IPS-18a (cell line): ENCODE results near the gene FNDC10.

ENCODE experiments used
- H3K27ac ChIP-seq: one replicate; pipeline ENCODE4 v1.5.1; 2013; ENCODE audit warnings: low read length
- H3K27me3 ChIP-seq: one replicate; pipeline ENCODE4 v1.6.1; 2013; ENCODE audit warnings: mild to moderate bottlenecking, low read length; ENCODE audit not compliant: control insufficient read depth, insufficient read depth
- H3K36me3 ChIP-seq: one replicate; pipeline ENCODE4 v1.6.1; 2013; ENCODE audit warnings: low read depth, low read length; ENCODE audit not compliant: control insufficient read depth
- H3K4me1 ChIP-seq: one replicate; pipeline ENCODE4 v1.6.1; 2013; ENCODE audit warnings: low read depth, low read length; ENCODE audit not compliant: control insufficient read depth
- H3K4me3 ChIP-seq: one replicate; pipeline ENCODE4 v1.5.1; 2013; ENCODE audit warnings: low read length
- H3K9ac ChIP-seq: one replicate; pipeline ENCODE4 v1.6.1; 2013; ENCODE audit warnings: mild to moderate bottlenecking, low read length, moderate library complexity
- H3K9me3 ChIP-seq: one replicate; pipeline ENCODE4 v1.6.1; 2013; ENCODE audit warnings: low read depth, low read length; ENCODE audit not compliant: control insufficient read depth

FNDC10 gene

DNA sequence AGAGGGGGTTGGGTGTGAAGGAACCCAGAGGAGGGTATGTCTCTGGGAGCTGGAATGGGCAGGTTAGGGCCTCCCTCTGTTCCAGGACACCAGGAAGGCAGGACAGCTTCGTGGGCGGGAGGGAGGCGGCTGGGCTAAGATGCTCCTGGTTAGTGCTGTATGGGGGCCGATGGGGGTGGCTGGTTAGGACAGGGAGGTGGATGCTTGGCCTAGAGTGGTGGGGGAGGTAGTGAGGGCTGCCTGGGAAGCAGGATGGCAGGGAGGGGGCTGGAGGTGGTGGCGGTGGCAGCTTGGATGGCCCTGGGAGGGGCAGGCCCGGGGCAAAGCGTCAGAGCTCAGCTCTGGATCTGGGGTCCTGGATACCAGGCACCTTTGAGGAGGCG lies 25.9 kb upstream of the FNDC10 start:
- Histone ChIP-seq H3K27ac (no peak overlapping the region), H3K4me3 (no peak overlapping the region), H3K4me1 (no peaks in the 10 kb centered on the region), H3K27me3 (peaks cover 7% of the 10 kb centered on the region), H3K36me3 (no peaks in the 10 kb centered on the region), H3K9ac (no peak overlapping the region), H3K9me3 (no peaks in the 10 kb centered on the region)

DNA sequence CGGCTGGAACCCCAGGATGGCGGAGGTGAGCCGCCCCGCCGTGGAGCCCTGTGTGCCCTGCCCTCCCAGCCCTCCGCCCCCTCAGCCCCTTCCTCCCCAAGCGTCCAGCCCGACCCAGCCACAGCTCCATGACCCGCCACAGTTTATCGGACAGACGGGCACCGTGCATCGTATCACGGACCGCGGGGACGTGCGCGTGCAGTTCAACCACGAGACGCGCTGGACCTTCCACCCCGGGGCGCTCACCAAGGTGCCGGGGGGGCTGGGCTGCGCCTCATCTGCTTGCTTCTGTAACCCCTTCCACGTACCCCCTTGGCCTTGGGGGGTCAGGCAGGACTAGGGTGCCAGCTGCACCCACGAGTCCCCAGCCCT lies 25.5 kb upstream of the FNDC10 start:
- Histone ChIP-seq H3K27me3 (peaks cover 3% of the 10 kb centered on the region), H3K4me3 (no peak overlapping the region), H3K4me1 (no peaks in the 10 kb centered on the region), H3K9me3 (no peaks in the 10 kb centered on the region), H3K27ac (no peak overlapping the region), H3K9ac (no peak overlapping the region), H3K36me3 (no peaks in the 10 kb centered on the region)

- H3K27me3 ChIP-seq = no peaks in the 10 kb centered on the region
- no peaks in the 10 kb centered on the region for H3K9me3 ChIP-seq
- no peak overlapping the region for H3K9ac ChIP-seq
- no peak overlapping the region for H3K27ac ChIP-seq
- no peaks in the 10 kb centered on the region for H3K4me1 ChIP-seq
- no peak overlapping the region for H3K4me3 ChIP-seq
- no peaks in the 10 kb centered on the region for H3K36me3 ChIP-seq
These were observed 24.8 kb upstream of the FNDC10 start for GRCh38 chr1:1624443-1625403.

DNA sequence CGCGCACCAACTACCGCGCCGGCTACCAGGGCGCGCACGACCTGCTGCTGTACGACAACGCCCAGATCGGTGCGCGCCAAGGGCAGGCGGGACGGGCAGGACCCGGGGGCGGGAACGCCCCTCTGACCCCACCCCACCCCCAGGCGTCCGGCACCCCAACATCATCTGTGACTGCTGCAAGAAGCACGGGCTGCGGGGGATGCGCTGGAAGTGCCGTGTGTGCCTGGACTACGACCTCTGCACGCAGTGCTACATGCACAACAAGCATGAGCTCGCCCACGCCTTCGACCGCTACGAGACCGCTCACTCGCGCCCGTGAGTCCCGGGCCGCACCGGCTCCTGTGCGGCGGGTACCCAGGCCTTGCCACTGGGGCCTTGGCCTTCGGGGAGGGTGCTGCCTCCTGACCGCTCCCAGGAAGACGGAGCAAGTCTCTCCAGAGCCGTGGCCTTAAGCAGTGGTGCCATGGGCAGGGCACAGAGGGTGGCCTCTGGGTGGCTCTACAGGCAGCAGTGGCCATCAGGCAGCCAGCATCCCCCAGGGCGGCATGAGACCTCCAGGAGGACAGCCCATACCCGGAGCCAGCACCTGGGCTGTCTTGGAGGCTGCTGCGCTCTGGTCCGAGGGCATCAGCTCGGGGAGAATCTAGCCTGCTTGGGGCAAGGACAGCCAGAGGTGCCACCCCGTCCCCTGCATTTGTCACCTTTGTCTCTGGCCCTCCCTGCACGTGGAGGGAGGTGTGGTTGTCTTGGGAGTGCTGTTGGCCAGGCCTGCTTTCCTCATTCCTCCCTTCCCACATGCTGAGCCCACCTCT lies 23.9 kb upstream of the FNDC10 start:
- H3K4me3 ChIP-seq = no peak overlapping the region

DNA sequence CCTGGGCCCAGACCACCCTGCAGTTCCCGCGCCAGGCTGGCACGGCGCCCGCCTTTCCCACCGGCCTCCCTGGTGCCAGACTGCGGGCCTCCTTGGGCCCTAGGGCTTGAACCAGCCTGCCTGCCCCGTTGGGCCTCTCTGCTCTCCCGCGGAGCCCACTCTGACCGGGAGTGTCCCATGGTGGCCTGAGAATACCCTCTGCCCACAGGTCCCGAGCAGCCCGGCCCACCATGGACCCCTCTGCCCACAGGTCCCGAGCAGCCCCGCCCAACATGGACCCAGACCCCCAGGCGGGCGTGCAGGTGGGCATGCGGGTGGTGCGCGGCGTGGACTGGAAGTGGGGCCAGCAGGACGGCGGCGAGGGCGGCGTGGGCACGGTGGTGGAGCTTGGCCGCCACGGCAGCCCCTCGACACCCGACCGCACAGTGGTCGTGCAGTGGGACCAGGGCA lies 23.3 kb upstream of the FNDC10 start:
- Histone ChIP-seq H3K9me3 (no peaks in the 10 kb centered on the region), H3K4me3 (no peak overlapping the region), H3K9ac (no peak overlapping the region), H3K27ac (no peak overlapping the region), H3K4me1 (no peaks in the 10 kb centered on the region), H3K27me3 (no peaks in the 10 kb centered on the region), H3K36me3 (no peaks in the 10 kb centered on the region)

More for the DNA sequence above, 23.9 kb upstream of the FNDC10 start:
- Histone ChIP-seq H3K36me3 (no peaks in the 10 kb centered on the region), H3K27me3 (no peaks in the 10 kb centered on the region), H3K4me1 (no peaks in the 10 kb centered on the region), H3K9ac (no peak overlapping the region), H3K27ac (no peak overlapping the region), H3K9me3 (no peaks in the 10 kb centered on the region)

- Histone ChIP-seq H3K9me3 (no peaks in the 10 kb centered on the region), H3K4me1 (no peaks in the 10 kb centered on the region), H3K27ac (no peak overlapping the region), H3K36me3 (no peaks in the 10 kb centered on the region), H3K9ac (no peak overlapping the region), H3K4me3 (no peak overlapping the region), H3K27me3 (no peaks in the 10 kb centered on the region)
These were observed 22.8 kb upstream of the FNDC10 start for GRCh38 chr1:1622788-1623094.

DNA sequence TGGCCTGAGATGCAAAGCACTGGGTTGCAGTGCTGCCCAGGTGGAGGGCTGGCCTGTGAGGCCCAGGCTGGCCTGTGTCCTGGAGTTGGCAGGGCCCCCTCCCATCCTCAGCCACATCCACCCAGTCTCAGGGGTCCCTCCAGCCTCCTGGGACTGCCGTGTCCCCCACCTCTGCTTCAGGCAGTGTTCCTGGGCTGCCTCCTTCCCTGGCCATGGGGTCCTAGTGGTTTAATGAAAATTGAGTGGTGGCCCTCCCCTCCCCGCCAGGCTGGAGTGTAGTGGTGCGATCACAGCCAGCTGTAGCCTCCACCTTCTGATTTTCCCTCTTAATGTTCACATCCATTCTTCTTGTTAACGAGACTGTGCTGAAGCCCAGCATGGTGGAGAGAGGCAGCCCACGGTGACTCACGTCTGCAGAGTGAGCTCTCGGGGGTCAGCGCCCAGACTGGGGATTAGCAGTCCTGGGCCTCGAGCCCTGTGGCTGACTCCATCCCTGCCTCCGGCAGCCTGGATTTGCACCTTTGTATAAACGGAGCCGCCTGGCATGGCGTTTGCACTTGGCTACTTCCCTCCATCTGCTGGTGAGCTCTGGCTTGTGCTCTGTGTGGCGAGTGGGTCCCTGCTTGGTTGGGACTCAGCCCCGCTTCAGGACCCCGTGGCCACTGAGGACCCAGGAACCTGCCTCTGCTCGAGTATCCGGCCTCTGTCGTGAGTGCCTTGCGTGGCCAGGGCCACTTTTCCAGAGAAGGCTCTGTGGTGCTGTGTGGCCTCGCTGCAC lies 22.3 kb upstream of the FNDC10 start:
- Histone ChIP-seq H3K4me3 (no peak overlapping the region), H3K27me3 (no peaks in the 10 kb centered on the region), H3K9ac (no peak overlapping the region)

GRCh38 chr1:1621173-1622009 lies 21.5 kb upstream of the FNDC10 start:
- Histone ChIP-seq H3K9me3 (no peaks in the 10 kb centered on the region), H3K9ac (no peak overlapping the region)

More for the DNA sequence above, 22.3 kb upstream of the FNDC10 start:
- Histone ChIP-seq H3K27ac (no peak overlapping the region), H3K4me1 (no peaks in the 10 kb centered on the region), H3K36me3 (no peaks in the 10 kb centered on the region), H3K9me3 (no peaks in the 10 kb centered on the region)

DNA sequence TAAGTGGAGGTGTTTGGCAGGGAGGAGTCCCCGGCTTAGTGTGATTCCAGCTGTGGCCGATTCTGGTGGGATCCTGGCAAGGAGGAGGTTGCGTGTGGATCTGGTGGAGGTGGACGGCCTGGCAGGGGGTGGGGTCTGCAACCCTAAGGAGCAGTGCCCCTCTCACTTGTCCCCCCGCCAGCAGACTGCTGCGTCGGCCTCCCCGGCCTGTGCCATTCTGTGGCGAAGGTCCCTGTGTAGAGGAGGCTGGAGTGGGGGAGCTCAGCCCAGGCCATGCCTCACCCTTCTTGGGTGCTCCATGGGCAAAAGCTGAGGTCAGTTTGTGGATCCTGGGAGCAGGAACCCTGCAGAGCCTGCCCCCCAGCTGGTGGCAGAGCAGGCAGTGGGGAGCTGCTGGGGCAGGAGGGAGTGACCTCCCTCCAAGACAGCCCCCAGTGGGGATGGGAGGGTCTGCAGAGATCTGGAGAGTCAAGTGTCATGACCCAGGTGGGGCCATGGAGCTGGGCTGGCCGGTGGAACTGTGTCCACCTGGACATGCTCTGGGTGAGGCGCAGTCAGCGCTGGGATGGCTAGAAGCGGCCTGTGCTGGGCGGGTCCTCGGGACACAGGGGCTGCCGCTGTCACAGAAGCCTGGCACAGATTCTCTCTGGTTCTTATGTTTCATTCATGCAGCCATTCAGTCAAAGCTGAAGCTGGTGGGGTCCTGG lies 20.7 kb upstream of the FNDC10 start:
- Histone ChIP-seq H3K4me1 (no peaks in the 10 kb centered on the region), H3K36me3 (no peaks in the 10 kb centered on the region), H3K27me3 (no peaks in the 10 kb centered on the region), H3K9me3 (no peaks in the 10 kb centered on the region), H3K27ac (no peak overlapping the region), H3K4me3 (no peak overlapping the region), H3K9ac (no peak overlapping the region)

More at GRCh38 chr1:1621173-1622009, 21.5 kb upstream of the FNDC10 start:
- Histone ChIP-seq H3K36me3 (no peaks in the 10 kb centered on the region), H3K27ac (no peak overlapping the region), H3K4me1 (no peaks in the 10 kb centered on the region), H3K27me3 (no peaks in the 10 kb centered on the region), H3K4me3 (no peak overlapping the region)

DNA sequence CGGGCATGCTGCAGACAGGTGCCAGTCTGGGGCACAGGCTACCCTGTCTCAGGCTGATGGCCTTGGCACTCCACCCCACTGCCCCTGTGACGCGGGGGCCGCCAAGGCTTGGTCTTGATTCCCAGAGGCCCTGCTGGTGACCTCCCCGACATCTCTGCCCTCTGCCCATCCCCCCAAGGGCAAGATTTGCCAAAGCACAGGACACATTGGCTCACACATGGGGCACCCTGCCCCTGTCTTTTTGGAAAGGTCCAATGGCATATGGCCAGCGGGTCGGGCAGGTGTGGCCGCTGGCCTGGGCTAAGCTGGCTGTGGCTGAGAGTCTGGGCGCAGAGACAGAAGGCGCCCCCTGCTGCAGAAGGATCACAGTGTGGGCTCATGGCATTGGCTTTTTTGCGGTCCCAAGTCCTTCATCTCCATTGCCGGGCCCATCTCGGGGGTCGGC lies 20.0 kb upstream of the FNDC10 start:
- Histone ChIP-seq H3K9ac (no peak overlapping the region), H3K27me3 (no peaks in the 10 kb centered on the region), H3K9me3 (no peaks in the 10 kb centered on the region), H3K27ac (no peak overlapping the region), H3K4me1 (no peaks in the 10 kb centered on the region), H3K4me3 (no peak overlapping the region), H3K36me3 (no peaks in the 10 kb centered on the region)
